GM12891 (cell line): ENCODE results near the gene TRPT1. TPM values are rescaled to one million over a fixed set of nuclear protein-coding genes. Genes with fewer than 3 reads are reported as not detected.

ENCODE experiments used
- DNase-seq: peaks from one replicate; pipeline ENCODE4 v3.0.0; 2011; ENCODE audit warnings: low spot score; ENCODE audit not compliant: insufficient read length
- FAIRE-seq: peaks from 2 replicates; lab custom pipeline; 2011; peaks lifted over from hg19 to GRCh38; lab: Jason Lieb, UNC
- PAX5 ChIP-seq: IDR thresholded peaks from 2 replicates; pipeline ENCODE4 v1.6.1; 2011; ENCODE audit warnings: low read length, moderate library complexity, mild to moderate bottlenecking; ENCODE audit not compliant: insufficient read depth, severe bottlenecking
- POLR2A ChIP-seq: IDR thresholded peaks from 2 replicates; pipeline ENCODE4 v1.6.1; 2011; ENCODE audit warnings: low read depth, low read length, control low read depth
- POLR2AphosphoS5 ChIP-seq: IDR thresholded peaks from 2 replicates; pipeline ENCODE4 v1.6.1; 2011; ENCODE audit warnings: low read depth, low read length, control low read depth
- POU2F2 ChIP-seq: IDR thresholded peaks from 2 replicates; pipeline ENCODE4 v1.6.1; 2011; ENCODE audit warnings: low read depth, mild to moderate bottlenecking, control low read depth, low read length, moderate library complexity
- SPI1 ChIP-seq: IDR thresholded peaks from 2 replicates; pipeline ENCODE4 v1.6.1; 2011; ENCODE audit warnings: low read depth, low read length, control low read depth
- TAF1 ChIP-seq: IDR thresholded peaks from 2 replicates; pipeline ENCODE4 v1.6.1; 2011; ENCODE audit warnings: low read depth, low read length, control low read depth
- polyA plus RNA-seq: library from polyadenylated mRNA; unstranded; fragments of >200 nt; gene quantifications from one replicate; pipeline ENCODE4 v1.2.1, GENCODE V29; 2012; ENCODE audit warnings: low read depth, missing spikeins, inconsistent platforms; ENCODE audit not compliant: missing spikeins

The TRPT1 gene
- 66.1 TPM for polyA plus RNA-seq

GRCh38 chr11:64225608-64226506, at the start of gene TRPT1, which contains the start of gene NUDT22:
TRPT1 (minus strand) TSS chr11:64226186; CDS start chr11:64225860, 326 bp downstream.
NUDT22 (plus strand) TSS chr11:64226274; CDS start chr11:64226653, 379 bp downstream.
- DNase-seq: peak; percentile 96
- no peak for TF ChIP-seq POU2F2
- TF ChIP-seq SPI1: peak; percentile 81
- TF ChIP-seq POLR2AphosphoS5: peak; percentile 15; the same call in 1 of the 2 replicates
- FAIRE-seq: peak; percentile 90

- FAIRE-seq (no peak), DNase-seq (no peak)
- no peak for TF ChIP-seq PAX5
- TF ChIP-seq TAF1: no peak
- TF ChIP-seq POLR2A: no peak
- TF ChIP-seq SPI1: no peak
- no peak for TF ChIP-seq POLR2AphosphoS5
- no peak for TF ChIP-seq POU2F2
Observed at GRCh38 chr11:64275031-64275800, 49.2 kb upstream of the TRPT1 start.

GRCh38 chr11:64269540-64270220, 43.7 kb upstream of the TRPT1 start:
- peak; percentile 67 for TF ChIP-seq POLR2A
- peak; percentile 75 for TF ChIP-seq POLR2AphosphoS5
- TF ChIP-seq SPI1: peak; percentile 67
- TF ChIP-seq POU2F2: peak; percentile 91
- TF ChIP-seq TAF1: peak; percentile 62; the same call in 1 of the 2 replicates
- TF ChIP-seq PAX5: no peak
- DNase-seq: peak; percentile 84
- FAIRE-seq: peak; percentile 93

GRCh38 chr11:64268893-64269539, 43.0 kb upstream of the TRPT1 start:
- FAIRE-seq (no peak), DNase-seq (no peak)
- TF ChIP-seq POLR2AphosphoS5: no peak
- TF ChIP-seq TAF1: 0 out of 2 replicates have a peak, but pooled peaks have one; percentile 20

GRCh38 chr11:64268025-64268892, 42.3 kb upstream of the TRPT1 start:
- no peak for FAIRE-seq
- TF ChIP-seq POU2F2: no peak
- TF ChIP-seq POLR2AphosphoS5: no peak
- no peak for TF ChIP-seq SPI1
- no peak for TF ChIP-seq POLR2A
- DNase-seq: no peak

- DNase-seq (no peak), FAIRE-seq (no peak)
- TF ChIP-seq TAF1 (no peak), POU2F2 (no peak), SPI1 (no peak), POLR2A (no peak), POLR2AphosphoS5 (no peak), PAX5 (no peak)
Observed at GRCh38 chr11:64267207-64267945, 41.4 kb upstream of the TRPT1 start.

GRCh38 chr11:64266339-64266738, 40.4 kb upstream of the TRPT1 start:
- TF ChIP-seq POLR2A (no peak), TAF1 (no peak), SPI1 (no peak), POU2F2 (no peak)
- FAIRE-seq: no peak
- DNase-seq: no peak
